MM.1S (cell line): ENCODE results near the gene METTL9.

ENCODE experiments used
- DNase-seq: peaks from one replicate; pipeline ENCODE4 v3.0.0-alpha.2; 2015
- H2AFZ ChIP-seq: fragments of 300-600 bp; sonication (generic); 2 replicates; pipeline ENCODE4 v1.6.0; 2016; ENCODE audit warnings: antibody characterized with exemption, low read length
- H3F3A ChIP-seq: fragments of 300-600 bp; sonication (generic); 2 replicates; pipeline ENCODE4 v1.6.1; 2016; ENCODE audit warnings: mild to moderate bottlenecking, antibody characterized with exemption, low read length, moderate library complexity, mixed read lengths; ENCODE audit not compliant: insufficient read depth
- H3K27ac ChIP-seq: fragments of 300-600 bp; sonication (generic); 2 replicates; pipeline ENCODE4 v1.5.1; 2016; ENCODE audit warnings: mild to moderate bottlenecking, low read length
- H3K27me3 ChIP-seq: fragments of 300-600 bp; sonication (generic); replicated peaks from 2 replicates; pipeline ENCODE4 v1.6.0; 2016; ENCODE audit warnings: low read length; ENCODE audit not compliant: insufficient read depth
- H3K36me3 ChIP-seq: fragments of 300-600 bp; sonication (generic); replicated peaks from 2 replicates; pipeline ENCODE4 v1.6.1; 2016; ENCODE audit warnings: mild to moderate bottlenecking, low read length, mixed read lengths; ENCODE audit not compliant: insufficient read depth
- H3K4me1 ChIP-seq: fragments of 300-600 bp; sonication (generic); 2 replicates; pipeline ENCODE4 v1.6.1; 2016; ENCODE audit warnings: low read length, mixed read lengths
- H3K4me2 ChIP-seq: fragments of 300-600 bp; sonication (generic); 2 replicates; pipeline ENCODE4 v1.6.0; 2016; ENCODE audit warnings: low read depth, low read length
- H3K4me3 ChIP-seq: fragments of 300-600 bp; sonication (generic); 2 replicates; pipeline ENCODE4 v1.5.1; 2016; ENCODE audit warnings: low read length, mixed read lengths
- H3K79me2 ChIP-seq: fragments of 300-600 bp; sonication (generic); 2 replicates; pipeline ENCODE4 v1.6.1; 2016; ENCODE audit warnings: mixed run types, low read length, mixed read lengths
- H3K9ac ChIP-seq: fragments of 300-600 bp; sonication (generic); 2 replicates; pipeline ENCODE4 v1.6.1; 2016; ENCODE audit warnings: low read length, mixed read lengths
- H3K9me2 ChIP-seq: fragments of 300-600 bp; sonication (generic); replicated peaks from 2 replicates; pipeline ENCODE4 v1.6.1; 2016; ENCODE audit warnings: mild to moderate bottlenecking, low read length, mixed read lengths; ENCODE audit not compliant: insufficient read depth
- H3K9me3 ChIP-seq: fragments of 300-600 bp; sonication (generic); replicated peaks from 2 replicates; pipeline ENCODE4 v1.6.1; 2016; ENCODE audit warnings: mild to moderate bottlenecking, low read length, mixed read lengths; ENCODE audit not compliant: insufficient read depth
- H4K20me1 ChIP-seq: fragments of 300-600 bp; sonication (generic); 2 replicates; pipeline ENCODE4 v1.6.1; 2016; ENCODE audit warnings: mild to moderate bottlenecking, low read length, moderate library complexity, mixed read lengths; ENCODE audit not compliant: insufficient read depth
- EZH2 ChIP-seq: fragments of 300-600 bp; sonication (generic); optimal IDR thresholded peaks from 2 replicates; pipeline ENCODE3; 2017; ENCODE audit warnings: low read depth, mild to moderate bottlenecking, antibody characterized with exemption, low read length, mixed read lengths
- EZH2phosphoT487 ChIP-seq: fragments of 300-600 bp; sonication (generic); IDR thresholded peaks from 2 replicates; pipeline ENCODE4 v1.6.1; 2018; ENCODE audit warnings: antibody characterized with exemption, low read length
- TF ChIP-seq, protein P1 (sequence below): fragments of 300-600 bp; sonication (generic); IDR thresholded peaks from 2 replicates; pipeline ENCODE4 v1.5.1; 2016; ENCODE audit warnings: antibody characterized with exemption, low read length, mixed read lengths

Gene METTL9

GRCh38 chr16:21704266-21704665, 104.9 kb downstream of the METTL9 start:
- TF ChIP-seq EZH2phosphoT487 (no peak), EZH2 (no peak)
- TF ChIP-seq, protein P1, sequence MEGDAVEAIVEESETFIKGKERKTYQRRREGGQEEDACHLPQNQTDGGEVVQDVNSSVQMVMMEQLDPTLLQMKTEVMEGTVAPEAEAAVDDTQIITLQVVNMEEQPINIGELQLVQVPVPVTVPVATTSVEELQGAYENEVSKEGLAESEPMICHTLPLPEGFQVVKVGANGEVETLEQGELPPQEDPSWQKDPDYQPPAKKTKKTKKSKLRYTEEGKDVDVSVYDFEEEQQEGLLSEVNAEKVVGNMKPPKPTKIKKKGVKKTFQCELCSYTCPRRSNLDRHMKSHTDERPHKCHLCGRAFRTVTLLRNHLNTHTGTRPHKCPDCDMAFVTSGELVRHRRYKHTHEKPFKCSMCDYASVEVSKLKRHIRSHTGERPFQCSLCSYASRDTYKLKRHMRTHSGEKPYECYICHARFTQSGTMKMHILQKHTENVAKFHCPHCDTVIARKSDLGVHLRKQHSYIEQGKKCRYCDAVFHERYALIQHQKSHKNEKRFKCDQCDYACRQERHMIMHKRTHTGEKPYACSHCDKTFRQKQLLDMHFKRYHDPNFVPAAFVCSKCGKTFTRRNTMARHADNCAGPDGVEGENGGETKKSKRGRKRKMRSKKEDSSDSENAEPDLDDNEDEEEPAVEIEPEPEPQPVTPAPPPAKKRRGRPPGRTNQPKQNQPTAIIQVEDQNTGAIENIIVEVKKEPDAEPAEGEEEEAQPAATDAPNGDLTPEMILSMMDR = no peak
- H3K79me2 ChIP-seq = no peaks in the 10 kb centered on the region
- no peaks in the 10 kb centered on the region for H3K9me2 ChIP-seq
- no peak overlapping the region for H3K4me2 ChIP-seq
- no peak overlapping the region for H3K27ac ChIP-seq
- no peak overlapping the region for H3K4me3 ChIP-seq
- H3F3A ChIP-seq = no peaks in the 10 kb centered on the region
- H3K36me3 ChIP-seq = no peaks in the 10 kb centered on the region
- H3K9me3 ChIP-seq = no peaks in the 10 kb centered on the region
- H4K20me1 ChIP-seq = no peaks in the 10 kb centered on the region
- H3K9ac ChIP-seq = no peak overlapping the region
- no peak for DNase-seq
- H3K27me3 ChIP-seq = peaks cover 7% of the 10 kb centered on the region
- no peak overlapping the region for H2AFZ ChIP-seq
- no peaks in the 10 kb centered on the region; the same call in 1 of the 2 replicates for H3K4me1 ChIP-seq

- H3K27ac ChIP-seq = no peak overlapping the region
- no peaks in the 10 kb centered on the region for H3K36me3 ChIP-seq
- no peaks in the 10 kb centered on the region for H3K79me2 ChIP-seq
- DNase-seq = no peak
- H3K4me1 ChIP-seq = no peaks in the 10 kb centered on the region; the same call in 1 of the 2 replicates
- H3K4me3 ChIP-seq = no peak overlapping the region
- no peaks in the 10 kb centered on the region for H3K9me2 ChIP-seq
- H4K20me1 ChIP-seq = no peaks in the 10 kb centered on the region
- no peaks in the 10 kb centered on the region for H3F3A ChIP-seq
- TF ChIP-seq, protein P1 = no peak
- TF ChIP-seq EZH2phosphoT487 = no peak
- TF ChIP-seq EZH2 = no peak
- H3K27me3 ChIP-seq = peaks cover 7% of the 10 kb centered on the region
- H3K9me3 ChIP-seq = no peaks in the 10 kb centered on the region
- no peak overlapping the region for H3K4me2 ChIP-seq
- H3K9ac ChIP-seq = no peak overlapping the region
- H2AFZ ChIP-seq = no peak overlapping the region
These were observed 105.4 kb downstream of the METTL9 start for GRCh38 chr16:21704733-21705132.
